Ovary (tissue), 9 donors: ENCODE measurements around the gene FGGY. TPM values are rescaled to one million over a fixed set of nuclear protein-coding genes. Genes with fewer than 3 reads are reported as not detected.

Experiments
- DNase-seq, 5 donors: peaks; one replicate each; pipeline ENCODE4 v3.0.0-alpha.2; 2019 to 2020
- H3K27ac ChIP-seq, 2 donors: fragments of 200-600 bp; one replicate each; pipeline versions ENCODE4 v1.5.1 to v1.8.0; 2019 to 2022
- H3K27me3 ChIP-seq: fragments of 200-600 bp; one replicate; pipeline ENCODE4 v1.8.0; 2022
- H3K36me3 ChIP-seq: fragments of 200-600 bp; sonication (generic); one replicate; pipeline ENCODE4 v1.5.1; 2019
- H3K4me1 ChIP-seq: one replicate; pipeline ENCODE4 v1.8.1; 2013; ENCODE audit warnings: mild to moderate bottlenecking, moderate library complexity; ENCODE audit not compliant: insufficient read depth
- H3K4me3 ChIP-seq: fragments of 200-600 bp; sonication (generic); one replicate; pipeline ENCODE4 v1.5.1; 2017
- H3K9me3 ChIP-seq, 2 donors: fragments of 200-600 bp in 1 of 2; sonication (generic) in 1 of 2; one replicate each; pipeline versions ENCODE4 v1.5.1 to v1.8.1; 2013 to 2019; ENCODE audit warnings: mild to moderate bottlenecking in 1 of 2, moderate library complexity in 1 of 2
- CTCF ChIP-seq, 3 donors: fragments of 450-650 bp in 2 of 3; fragments of 200-600 bp in 1 of 3; IDR thresholded peaks; one replicate each; pipeline versions ENCODE4 v1.5.1 to v1.8.0; 2016 to 2022; ENCODE audit warnings: antibody characterized with exemption in 3 of 3, mild to moderate bottlenecking in 1 of 3
- EP300 ChIP-seq: sonication (generic); formaldehyde crosslinking; IDR thresholded peaks from one replicate; pipeline ENCODE4 v1.6.1; 2017; ENCODE audit warnings: antibody characterized with exemption
- POLR2A ChIP-seq: fragments of 450-650 bp; IDR thresholded peaks from one replicate; pipeline ENCODE4 v1.6.1; 2017; ENCODE audit warnings: antibody characterized with exemption, mild to moderate bottlenecking, moderate library complexity
- WGBS, 3 donors: extraction: QIAGEN DNeasy Blood & Tissue Kit in 1 of 3; methylation state at CpG; one replicate each; pipeline versions ENCODE4 v1.1.5 to v1.1.7; 2013 to 2017; 5-methylcytosine and 5-hydroxymethylcytosine counted together
- intact Hi-C, 4 donors: fragments of 100-400 bp; cut with DNase I; formaldehyde crosslinking; loops; one replicate each; pipeline versions ENCODE4 v1.11.0 to v1.15.1; 2022 to 2023
- polyA plus RNA-seq, 2 donors: library from polyadenylated mRNA; stranded (reverse); fragments of 200-250 nt in 1 of 2; fragments of 350-450 nt in 1 of 2; fragmentation: Illumina TruSeq in 1 of 2; extraction: RNeasy Lipid Tissue Mini Kit (QIAGEN cat#74804) in 1 of 2; gene quantifications; one replicate each; pipeline ENCODE4 v1.2.3, GENCODE V29; 2013 to 2014
- total RNA-seq, 7 donors: library from RNA; depleted of rRNA in 2 of 7; stranded (reverse); fragments of >200 nt in 2 of 7; fragmentation: NEBNext Ultra II Directional in 3 of 7; extraction: Animal tissue kit (Norgen Biotek cat#: 25700) in 3 of 7; gene quantifications; one replicate each; pipeline versions ENCODE4 v1.1.0 to v1.2.4, GENCODE V29; 2016 to 2023
- donor health status: DM: no; HTN: no; CAD: no; lungs with moderate emphysema.
- donor health status: DM: no; HTN: no; CAD: no.
- donor health status: Bipolar disorder and iron deficiency.
- donor health status: DM: yes; HTN: yes; CAD: no.
- donor health status: DM: no; HTN: no; CAD: no.
- donor health status: DM: yes; HTN: yes; CAD: no.

Gene FGGY
- total and polyA plus RNA-seq, 9 donors: 7.9 to 62.0 (median 44.7) TPM

GRCh38 chr1:59368008-59368670 is 71.2 kb downstream of the FGGY start:
- H3K27me3 ChIP-seq: no peaks in the 10 kb centered on the region
- H3K36me3 ChIP-seq: no peaks in the 10 kb centered on the region
- H3K4me1 ChIP-seq: peaks cover 12% of the 10 kb centered on the region
- no peak for DNase-seq
- TF ChIP-seq CTCF (IDR thresholded peaks at IDR 0.05) (no peak), POLR2A (no peak), EP300 (no peak)
- H3K27ac ChIP-seq: peak overlapping the region; percentile 35 to 69
- H3K4me3 ChIP-seq: no peak overlapping the region
- WGBS, 3 donors: 32 to 44% (median 43%) methylated on average over 5 of the region's 5 CpGs
- no peaks in the 10 kb centered on the region for H3K9me3 ChIP-seq
- intact Hi-C loops: no loop called here

- 20 to 39% (median 32%) methylated on average over 6 of the region's 6 CpGs for whole genome bisulfite sequencing, 3 donors
- Histone ChIP-seq H3K4me1 (peaks cover 3% of the 10 kb centered on the region), H3K27ac (peak overlapping the region in 1 of 2 donors; percentile 14), H3K4me3 (no peak overlapping the region), H3K36me3 (no peaks in the 10 kb centered on the region), H3K9me3 (no peaks in the 10 kb centered on the region), H3K27me3 (no peaks in the 10 kb centered on the region)
- DNase-seq: no peak
- TF ChIP-seq POLR2A (no peak), CTCF (IDR thresholded peaks at IDR 0.05) (no peak), EP300 (no peak)
- intact Hi-C loops: no loop called here
Observed at GRCh38 chr1:59375321-59376220, 78.7 kb downstream of the FGGY start.

GRCh38 chr1:59377350-59377904 is 80.5 kb downstream of the FGGY start:
- no peaks in the 10 kb centered on the region for H3K27me3 ChIP-seq
- H3K36me3 ChIP-seq: no peaks in the 10 kb centered on the region
- WGBS, 3 donors: 95 to 98% (median 98%) methylated on average over 3 of the region's 3 CpGs
- no peaks in the 10 kb centered on the region for H3K9me3 ChIP-seq
- peaks cover 3% of the 10 kb centered on the region for H3K4me1 ChIP-seq
- intact Hi-C loops: no loop called here
- no peak for TF ChIP-seq CTCF (IDR thresholded peaks at IDR 0.05)
- no peak for TF ChIP-seq EP300
- no peak for TF ChIP-seq POLR2A
- no peak overlapping the region for H3K27ac ChIP-seq
- DNase-seq: no peak
- H3K4me3 ChIP-seq: no peak overlapping the region

GRCh38 chr1:59378621-59379370 is 81.9 kb downstream of the FGGY start:
- no peak for TF ChIP-seq CTCF (IDR thresholded peaks at IDR 0.05)
- no peak for TF ChIP-seq EP300
- TF ChIP-seq POLR2A: no peak
- no peak overlapping the region for H3K4me3 ChIP-seq
- no peak overlapping the region for H3K27ac ChIP-seq
- H3K9me3 ChIP-seq: no peaks in the 10 kb centered on the region
- DNase-seq: no peak
- H3K27me3 ChIP-seq: no peaks in the 10 kb centered on the region
- H3K36me3 ChIP-seq: no peaks in the 10 kb centered on the region
- 74 to 89% (median 86%) methylated on average over 7 of the region's 7 CpGs for WGBS, 3 donors
- intact Hi-C loops: no loop called here
- peaks cover 3% of the 10 kb centered on the region for H3K4me1 ChIP-seq
